Activated naive CD8-positive, alpha-beta T cell treated with anti-CD3 and anti-CD28 coated beads for 36 hours (primary cell): ENCODE results near the gene ZNF334. TPM values are rescaled to one million over a fixed set of nuclear protein-coding genes. Genes with fewer than 3 reads are reported as not detected.

Experiments
- DNase-seq: peaks from one replicate; pipeline ENCODE4 v3.0.0; 2021
- H3K27ac Mint-ChIP-seq: one replicate; pipeline ENCODE4 v1.8.0; 2022; ENCODE audit warnings: mild to moderate bottlenecking, moderate library complexity, mixed read lengths
- H3K27me3 Mint-ChIP-seq: one replicate; pipeline ENCODE4 v1.8.0; 2022; ENCODE audit warnings: mild to moderate bottlenecking, mixed read lengths
- H3K36me3 Mint-ChIP-seq: one replicate; pipeline ENCODE4 v1.8.0; 2021; ENCODE audit warnings: mild to moderate bottlenecking, mixed read lengths
- H3K4me1 Mint-ChIP-seq: one replicate; pipeline ENCODE4 v1.8.0; 2021; ENCODE audit warnings: mixed read lengths
- H3K4me3 Mint-ChIP-seq: one replicate; pipeline ENCODE4 v1.8.0; 2022; ENCODE audit warnings: mild to moderate bottlenecking, moderate library complexity, mixed read lengths
- H3K9me3 Mint-ChIP-seq: one replicate; pipeline ENCODE4 v1.8.0; 2022; ENCODE audit warnings: mixed read lengths
- total RNA-seq, 2 experiments: library from RNA; stranded (reverse); gene quantifications; one replicate each; pipeline ENCODE4 v1.2.3, GENCODE V29; 2021

The ZNF334 gene
- total RNA-seq, 2 experiments from 2014 or later, result 5.1 to 5.8 TPM

DNA sequence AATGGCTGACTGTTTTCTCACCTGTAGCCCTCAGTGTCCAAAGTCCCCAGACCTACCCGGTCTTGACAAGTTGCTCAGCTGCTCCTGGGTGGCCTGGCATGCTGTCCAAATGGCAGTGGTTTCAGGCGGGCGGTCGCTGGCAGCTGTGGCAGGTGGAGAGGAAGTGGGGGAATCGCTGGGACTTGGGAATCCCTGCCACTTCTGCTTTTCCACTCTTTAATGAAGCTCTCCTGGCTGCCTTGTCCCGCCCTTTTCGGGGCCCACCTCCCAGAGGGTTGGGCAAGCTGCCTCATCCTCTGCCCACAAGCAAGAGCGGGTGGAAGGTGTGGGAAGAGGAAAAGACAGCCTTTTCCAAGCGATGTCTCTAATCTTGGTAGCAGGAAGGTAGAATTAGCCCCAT lies 37.1 kb upstream of the ZNF334 start, which contains the start of gene OCSTAMP:
OCSTAMP (minus strand) TSS at position 194 of the 400 bp plus-strand sequence; CDS start at position 100, 94 bp downstream.
- Mint-ChIP-seq H3K4me3 (no peak within 1 kb of the TSS), H3K27ac (no peak within 1 kb of the TSS), H3K4me1 (peaks cover 40% of the 10 kb centered on the region), H3K27me3 (peaks cover 4% of the 10 kb centered on the region), H3K36me3 (peaks cover 1% of the 10 kb centered on the region), H3K9me3 (no peaks in the 10 kb centered on the region)
- DNase-seq, result no peak

DNA sequence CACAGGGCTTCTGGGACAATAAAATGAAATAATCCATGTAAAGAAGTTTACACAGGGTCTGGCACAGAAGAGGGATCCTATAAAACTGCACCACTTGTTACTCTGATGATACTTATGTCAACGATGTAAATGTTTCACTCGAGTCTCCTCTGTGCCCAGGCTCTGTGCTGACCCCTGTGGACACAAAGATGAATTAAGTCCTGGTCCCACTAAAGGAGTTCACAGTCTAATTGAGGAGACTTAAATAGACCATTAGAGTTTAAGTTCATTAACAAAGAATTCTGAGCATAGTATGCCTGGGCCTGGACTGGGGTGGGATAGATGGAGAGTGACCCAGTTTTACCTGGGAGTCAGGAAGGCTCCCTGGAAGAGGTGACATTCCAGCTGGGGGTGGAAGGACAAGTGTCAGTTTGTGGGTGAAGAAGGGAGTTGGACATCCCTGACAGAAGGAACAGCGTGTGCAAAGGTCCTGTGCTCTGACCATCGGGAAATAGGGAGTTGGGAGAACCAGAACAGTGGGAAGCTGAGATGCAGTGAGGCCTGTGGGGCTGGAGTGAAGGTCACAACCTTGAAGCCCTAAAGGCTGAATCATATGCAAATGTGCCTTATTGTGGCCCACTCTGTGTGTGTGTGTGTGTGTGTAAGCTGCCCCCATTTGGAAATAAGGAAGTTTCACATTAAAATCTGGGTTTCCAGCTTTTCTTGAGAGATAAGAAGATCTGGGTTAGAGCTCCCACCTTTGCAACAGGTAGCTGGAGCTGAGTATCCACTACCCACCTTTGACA lies 36.0 kb upstream of the ZNF334 start:
- Mint-ChIP-seq H3K27me3 (peaks cover 4% of the 10 kb centered on the region), H3K4me1 (peaks cover 40% of the 10 kb centered on the region), H3K36me3 (peaks cover 3% of the 10 kb centered on the region), H3K27ac (no peak overlapping the region), H3K9me3 (no peaks in the 10 kb centered on the region), H3K4me3 (no peak overlapping the region)
- DNase-seq, result no peak

DNA sequence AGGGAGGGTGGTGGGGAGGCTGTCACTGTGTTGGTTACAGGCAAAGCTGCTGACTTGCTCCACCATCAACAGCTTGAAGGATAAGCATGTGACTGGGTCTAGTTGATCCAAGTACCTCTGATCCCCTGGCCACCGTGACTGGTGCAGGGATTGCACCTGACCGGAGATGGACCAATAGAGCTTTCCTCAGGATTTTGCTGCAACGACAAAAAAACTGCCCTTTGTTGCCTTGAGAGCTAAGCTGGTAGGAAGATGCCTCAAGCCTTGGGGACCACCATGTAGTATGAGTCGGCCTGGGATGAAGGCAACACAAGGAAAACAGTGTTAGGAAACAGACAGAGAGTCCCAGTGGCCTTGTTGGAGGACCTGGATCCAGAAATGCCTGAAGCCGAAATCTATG lies 35.3 kb upstream of the ZNF334 start:
- Mint-ChIP-seq H3K36me3 (peaks cover 3% of the 10 kb centered on the region), H3K27me3 (peaks cover 4% of the 10 kb centered on the region), H3K4me1 (peaks cover 38% of the 10 kb centered on the region), H3K27ac (no peak overlapping the region), H3K9me3 (no peaks in the 10 kb centered on the region), H3K4me3 (no peak overlapping the region)
- no peak for DNase-seq

DNA sequence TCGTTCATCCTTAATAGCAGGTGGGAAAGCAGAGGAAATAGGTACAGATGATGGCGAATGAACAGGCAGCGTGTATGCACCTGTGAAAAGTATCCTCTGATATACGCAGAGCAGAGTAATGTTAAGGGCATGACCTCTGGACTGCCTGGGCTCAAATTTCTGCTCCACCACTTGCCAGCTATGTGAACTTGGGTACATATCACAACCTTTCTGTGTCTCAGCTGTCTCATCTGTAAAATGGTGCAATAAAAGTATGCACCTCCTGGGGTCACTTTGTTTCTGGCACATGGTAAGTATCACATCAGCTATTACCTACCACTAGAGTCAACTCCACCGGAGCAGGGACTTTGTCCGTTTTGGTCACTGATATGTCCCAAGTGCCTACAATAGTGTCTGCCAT lies 34.6 kb upstream of the ZNF334 start:
- Mint-ChIP-seq H3K27ac (no peak overlapping the region), H3K4me3 (no peak overlapping the region), H3K27me3 (peaks cover 8% of the 10 kb centered on the region), H3K4me1 (peaks cover 33% of the 10 kb centered on the region), H3K9me3 (no peaks in the 10 kb centered on the region), H3K36me3 (peaks cover 3% of the 10 kb centered on the region)
- no peak for DNase-seq

DNA sequence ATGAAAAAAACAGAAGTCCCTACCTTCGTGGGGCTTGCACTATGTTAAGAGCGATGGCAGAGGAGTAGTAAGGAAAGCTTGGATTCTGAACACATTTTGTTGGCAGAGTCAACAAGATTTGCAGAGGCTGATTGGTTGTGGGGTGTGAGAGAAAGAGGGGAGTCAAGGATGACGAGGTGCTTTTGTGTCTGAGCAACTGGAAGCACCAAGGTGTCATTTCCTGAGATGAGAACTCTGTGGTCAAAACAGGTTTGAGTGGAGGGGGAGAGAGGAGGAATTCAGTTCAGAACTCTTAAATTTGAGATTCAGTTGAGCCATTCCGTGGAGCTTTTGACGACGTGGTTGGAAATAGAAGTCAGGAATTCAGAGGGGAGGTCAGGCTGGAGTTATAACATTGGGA lies 33.6 kb upstream of the ZNF334 start:
- Mint-ChIP-seq H3K27ac (no peak overlapping the region), H3K9me3 (no peaks in the 10 kb centered on the region), H3K27me3 (peaks cover 18% of the 10 kb centered on the region), H3K4me1 (peaks cover 22% of the 10 kb centered on the region), H3K36me3 (peaks cover 3% of the 10 kb centered on the region), H3K4me3 (no peak overlapping the region)
- no peak for DNase-seq

DNA sequence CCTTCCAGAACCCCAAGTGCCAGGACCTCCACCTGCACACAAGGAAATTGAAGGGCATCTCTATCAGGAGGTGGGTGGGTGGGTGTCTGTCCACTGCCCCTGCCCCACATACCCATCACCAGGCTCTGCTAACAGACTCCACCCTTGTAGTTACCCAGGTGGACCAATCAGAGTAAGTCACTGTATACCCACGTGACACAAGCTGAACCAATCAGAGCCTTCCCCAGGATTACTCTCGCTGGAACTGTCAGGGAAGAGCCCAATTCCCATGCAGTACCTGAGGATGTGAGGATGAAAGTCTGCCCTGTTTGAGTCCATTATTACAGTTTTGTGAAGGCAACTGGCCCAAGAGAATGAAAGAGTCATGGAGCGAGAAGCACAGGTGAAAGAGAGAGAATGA lies 32.9 kb upstream of the ZNF334 start:
- peaks cover 3% of the 10 kb centered on the region for H3K36me3 Mint-ChIP-seq

DNA sequence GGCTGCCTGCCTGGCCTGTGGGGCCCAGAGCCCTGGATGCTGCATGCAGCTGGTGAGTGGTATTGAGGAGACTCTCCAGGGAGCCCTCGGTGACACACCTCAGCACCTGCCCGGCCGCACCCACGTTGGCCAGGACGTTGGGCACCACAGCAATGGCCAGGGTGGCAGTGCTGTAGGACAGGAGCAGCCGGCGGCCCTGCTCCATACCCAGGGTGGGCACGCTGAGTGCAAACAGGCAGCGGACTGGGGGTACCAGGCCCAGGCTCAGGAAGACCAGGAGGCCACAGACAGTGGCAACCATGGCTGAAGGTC lies 32.4 kb upstream of the ZNF334 start:
- no peaks in the 10 kb centered on the region for H3K9me3 Mint-ChIP-seq
- H3K27ac Mint-ChIP-seq, result peak overlapping the region; percentile 91
- no peak overlapping the region for H3K4me3 Mint-ChIP-seq

More for the DNA sequence above, 32.9 kb upstream of the ZNF334 start:
- DNase-seq, result no peak
- H3K4me3 Mint-ChIP-seq, result no peak overlapping the region
- H3K27me3 Mint-ChIP-seq, result peaks cover 19% of the 10 kb centered on the region
- H3K27ac Mint-ChIP-seq, result no peak overlapping the region
- no peaks in the 10 kb centered on the region for H3K9me3 Mint-ChIP-seq
- peaks cover 19% of the 10 kb centered on the region for H3K4me1 Mint-ChIP-seq

DNA sequence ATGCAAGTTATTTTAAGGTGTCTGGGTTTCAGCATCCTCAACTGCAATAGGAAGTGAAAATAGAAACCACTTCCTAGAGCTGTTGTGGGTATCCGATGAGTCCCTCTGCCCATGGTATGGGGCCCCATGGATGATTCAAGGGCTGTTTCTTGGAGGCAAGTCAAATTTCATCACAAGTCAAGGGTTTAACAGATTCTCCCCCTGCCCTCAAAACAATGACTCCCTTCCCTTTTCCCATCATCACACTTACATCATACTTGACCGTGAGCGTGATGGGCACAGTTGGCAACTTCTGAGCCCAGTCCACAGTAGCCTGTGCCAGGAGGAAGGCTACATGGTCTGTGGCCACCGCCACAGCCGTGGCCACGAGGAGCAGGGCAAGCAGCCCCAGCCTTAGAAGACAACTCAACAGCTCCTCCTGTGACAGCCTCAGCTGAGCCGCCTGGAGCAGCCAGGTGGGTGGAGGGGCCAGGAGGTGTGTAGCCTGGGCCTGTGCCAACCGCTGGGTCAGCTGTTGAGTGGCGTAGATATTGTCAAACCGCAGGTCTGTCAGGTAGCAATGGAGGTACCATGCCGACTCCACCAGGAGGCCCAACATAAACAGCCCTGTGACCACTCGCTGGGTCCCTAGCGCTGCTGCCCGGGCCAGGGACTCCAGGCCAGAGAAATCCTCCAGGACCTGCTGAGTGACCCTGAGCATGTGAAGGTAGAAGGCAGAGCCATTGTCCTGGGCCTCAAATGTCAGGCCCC lies 31.9 kb upstream of the ZNF334 start:
- Mint-ChIP-seq H3K36me3 (peaks cover 3% of the 10 kb centered on the region), H3K9me3 (no peaks in the 10 kb centered on the region), H3K4me3 (peak overlapping the region; percentile 30), H3K27me3 (peaks cover 19% of the 10 kb centered on the region), H3K4me1 (peaks cover 16% of the 10 kb centered on the region), H3K27ac (peak overlapping the region; percentile 91)
- DNase-seq, result peak; percentile 60

More for the DNA sequence above, 32.4 kb upstream of the ZNF334 start:
- DNase-seq, result no peak
- peaks cover 18% of the 10 kb centered on the region for H3K4me1 Mint-ChIP-seq
- H3K27me3 Mint-ChIP-seq, result peaks cover 19% of the 10 kb centered on the region
- peaks cover 3% of the 10 kb centered on the region for H3K36me3 Mint-ChIP-seq

DNA sequence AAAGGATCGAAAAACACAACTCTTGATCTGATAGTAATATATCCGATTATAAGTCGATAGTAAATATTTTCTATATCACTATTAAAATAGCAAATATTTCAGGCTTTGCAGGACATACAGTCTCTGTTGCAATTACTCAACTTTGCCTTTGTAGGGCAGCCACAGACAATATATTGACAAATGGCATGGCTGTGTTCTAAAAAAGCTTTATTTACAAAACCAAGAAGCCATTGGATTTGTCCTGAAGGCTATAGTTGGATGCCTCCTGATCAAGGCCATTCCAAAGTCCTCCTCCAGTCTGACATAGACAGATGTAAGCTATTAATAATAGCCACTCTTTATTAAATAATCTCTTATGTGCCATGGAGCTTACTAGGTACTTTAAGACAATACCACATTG lies 31.2 kb upstream of the ZNF334 start:
- peaks cover 3% of the 10 kb centered on the region for H3K36me3 Mint-ChIP-seq
- no peak for DNase-seq
- H3K9me3 Mint-ChIP-seq, result no peaks in the 10 kb centered on the region
- no peak overlapping the region for H3K27ac Mint-ChIP-seq
- H3K4me3 Mint-ChIP-seq, result no peak overlapping the region
- peaks cover 19% of the 10 kb centered on the region for H3K27me3 Mint-ChIP-seq
- H3K4me1 Mint-ChIP-seq, result peaks cover 15% of the 10 kb centered on the region

DNA sequence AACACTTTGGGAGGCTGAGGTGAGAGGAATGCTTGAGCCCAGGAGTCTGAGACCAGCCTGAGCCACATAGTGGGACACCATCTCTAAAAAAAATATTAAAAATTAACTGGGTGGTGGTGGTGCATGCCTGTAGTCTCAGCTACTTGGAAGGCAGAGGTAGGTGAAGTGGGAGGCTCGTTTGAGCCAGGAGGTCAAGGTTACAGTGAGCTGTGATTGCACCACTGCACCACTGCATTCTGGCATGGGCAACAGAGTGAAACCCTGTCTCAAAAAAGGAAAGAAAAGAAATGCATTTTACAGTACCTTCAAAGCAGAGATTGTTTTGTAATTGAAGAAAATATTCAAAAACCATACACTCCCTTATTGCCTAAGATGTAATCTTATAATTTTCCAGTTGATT lies 30.6 kb upstream of the ZNF334 start:
- H3K27me3 Mint-ChIP-seq, result peaks cover 24% of the 10 kb centered on the region
- H3K4me3 Mint-ChIP-seq, result no peak overlapping the region
- peaks cover 3% of the 10 kb centered on the region for H3K36me3 Mint-ChIP-seq
- peaks cover 15% of the 10 kb centered on the region for H3K4me1 Mint-ChIP-seq
- DNase-seq, result no peak
- H3K27ac Mint-ChIP-seq, result no peak overlapping the region
- H3K9me3 Mint-ChIP-seq, result no peaks in the 10 kb centered on the region

DNA sequence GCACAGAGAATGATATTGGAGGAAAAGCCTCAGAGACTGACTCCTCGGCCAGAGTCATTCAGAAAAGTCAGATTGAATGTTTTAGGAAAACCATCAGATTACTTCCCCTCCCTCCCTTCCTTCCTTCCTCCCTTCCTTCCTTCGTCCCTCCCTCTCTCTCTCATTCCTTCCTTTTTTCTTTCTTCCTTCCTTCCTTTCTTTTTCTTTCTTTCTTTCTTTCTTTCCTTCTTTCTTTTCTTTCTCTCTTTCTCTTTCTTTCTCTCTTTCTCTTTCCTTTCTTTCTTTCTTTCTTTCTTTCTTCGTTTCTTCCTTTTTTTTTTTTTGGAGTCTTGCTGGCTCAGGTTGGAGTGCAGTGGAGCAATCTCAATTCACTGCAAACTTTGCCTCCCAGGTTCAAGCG lies 29.7 kb upstream of the ZNF334 start:
- Mint-ChIP-seq H3K9me3 (no peaks in the 10 kb centered on the region), H3K27me3 (peaks cover 29% of the 10 kb centered on the region), H3K36me3 (peaks cover 3% of the 10 kb centered on the region), H3K4me1 (peaks cover 15% of the 10 kb centered on the region), H3K27ac (no peak overlapping the region), H3K4me3 (no peak overlapping the region)
- no peak for DNase-seq

DNA sequence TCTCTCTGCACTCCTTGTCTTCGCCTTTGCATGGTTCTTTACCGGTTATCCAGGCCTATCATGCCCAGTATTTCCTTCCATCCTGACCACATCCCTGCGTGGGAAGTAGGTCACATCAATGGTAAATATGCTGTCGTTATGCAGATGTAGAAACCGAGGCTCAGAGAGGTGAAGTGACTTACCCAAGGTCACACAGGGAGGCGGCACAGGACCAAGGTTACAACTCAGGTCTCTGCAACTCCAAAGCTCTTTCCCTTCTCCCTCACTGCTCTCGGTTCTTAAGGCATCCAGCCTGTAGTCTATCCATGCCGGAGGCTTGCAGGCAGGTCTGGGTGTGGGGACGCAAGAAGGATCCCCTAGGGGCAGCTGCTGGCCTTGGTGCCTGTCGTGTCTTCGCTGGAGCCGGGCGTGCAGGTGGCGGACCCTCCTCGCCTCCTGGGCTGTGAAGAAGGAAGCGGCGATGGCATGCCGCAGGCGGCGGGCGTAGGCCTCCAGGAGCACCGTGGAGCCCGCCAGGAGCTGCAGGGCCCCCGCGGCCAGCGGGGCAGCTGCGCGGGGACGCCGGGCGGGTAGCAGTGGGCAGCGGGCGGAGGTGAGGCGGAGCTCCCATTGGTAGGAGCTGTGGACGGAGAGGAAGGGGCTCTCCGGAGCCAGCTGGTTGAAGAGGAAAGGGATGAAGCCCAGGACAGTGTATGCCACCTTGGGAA lies 28.0 kb upstream of the ZNF334 start:
- no peak for DNase-seq
- H3K4me1 Mint-ChIP-seq, result peaks cover 15% of the 10 kb centered on the region
- H3K27ac Mint-ChIP-seq, result no peak overlapping the region
- peaks cover 3% of the 10 kb centered on the region for H3K36me3 Mint-ChIP-seq
- H3K9me3 Mint-ChIP-seq, result no peaks in the 10 kb centered on the region
- no peak overlapping the region for H3K4me3 Mint-ChIP-seq
- peaks cover 34% of the 10 kb centered on the region for H3K27me3 Mint-ChIP-seq

DNA sequence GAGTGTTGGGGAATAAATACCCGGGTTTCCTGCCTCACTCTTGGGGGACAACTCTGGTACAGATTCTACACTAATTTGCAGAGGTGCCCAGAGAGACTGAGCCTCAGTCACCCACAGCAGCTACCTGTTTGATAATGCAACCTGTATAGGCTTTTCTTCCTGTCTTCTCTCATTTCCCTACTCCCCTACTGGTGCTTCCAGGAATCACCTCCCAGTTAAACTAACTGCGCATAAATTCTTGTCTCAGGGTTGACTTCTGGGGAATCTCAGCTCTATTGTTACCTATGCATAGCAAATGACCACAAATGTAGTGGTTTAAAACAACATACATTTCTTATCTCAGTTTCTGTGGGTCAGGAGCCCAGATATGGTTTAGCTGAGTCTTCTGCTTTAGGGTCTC lies 25.8 kb upstream of the ZNF334 start:
- Mint-ChIP-seq H3K4me1 (peaks cover 2% of the 10 kb centered on the region), H3K9me3 (no peaks in the 10 kb centered on the region), H3K4me3 (no peak overlapping the region), H3K27ac (no peak overlapping the region), H3K27me3 (peaks cover 34% of the 10 kb centered on the region), H3K36me3 (no peaks in the 10 kb centered on the region)
- DNase-seq, result no peak

DNA sequence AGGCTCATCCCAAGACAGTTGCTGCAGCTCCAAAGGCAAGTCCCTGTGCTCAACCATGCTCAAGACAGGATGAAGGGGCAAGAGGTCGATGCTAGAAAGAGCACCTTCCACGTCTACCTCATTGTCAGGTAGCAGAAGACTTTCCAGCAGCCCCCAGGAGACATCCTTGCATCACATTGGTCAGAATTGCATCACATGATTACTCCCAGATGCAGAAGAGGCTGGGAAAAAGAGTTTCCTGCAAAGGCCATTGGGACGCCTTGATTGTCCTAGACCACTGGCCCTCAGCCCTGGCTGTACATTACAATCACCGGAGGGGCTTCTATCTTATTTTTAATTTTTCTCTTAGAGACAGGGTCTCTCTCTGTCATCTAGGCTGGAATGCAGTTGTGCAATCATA lies 17.3 kb upstream of the ZNF334 start:
- no peaks in the 10 kb centered on the region for H3K9me3 Mint-ChIP-seq
- H3K36me3 Mint-ChIP-seq, result no peaks in the 10 kb centered on the region
- H3K4me3 Mint-ChIP-seq, result no peak overlapping the region
- peaks cover 26% of the 10 kb centered on the region for H3K27me3 Mint-ChIP-seq
- no peaks in the 10 kb centered on the region for H3K4me1 Mint-ChIP-seq
- no peak for DNase-seq
- H3K27ac Mint-ChIP-seq, result no peak overlapping the region

DNA sequence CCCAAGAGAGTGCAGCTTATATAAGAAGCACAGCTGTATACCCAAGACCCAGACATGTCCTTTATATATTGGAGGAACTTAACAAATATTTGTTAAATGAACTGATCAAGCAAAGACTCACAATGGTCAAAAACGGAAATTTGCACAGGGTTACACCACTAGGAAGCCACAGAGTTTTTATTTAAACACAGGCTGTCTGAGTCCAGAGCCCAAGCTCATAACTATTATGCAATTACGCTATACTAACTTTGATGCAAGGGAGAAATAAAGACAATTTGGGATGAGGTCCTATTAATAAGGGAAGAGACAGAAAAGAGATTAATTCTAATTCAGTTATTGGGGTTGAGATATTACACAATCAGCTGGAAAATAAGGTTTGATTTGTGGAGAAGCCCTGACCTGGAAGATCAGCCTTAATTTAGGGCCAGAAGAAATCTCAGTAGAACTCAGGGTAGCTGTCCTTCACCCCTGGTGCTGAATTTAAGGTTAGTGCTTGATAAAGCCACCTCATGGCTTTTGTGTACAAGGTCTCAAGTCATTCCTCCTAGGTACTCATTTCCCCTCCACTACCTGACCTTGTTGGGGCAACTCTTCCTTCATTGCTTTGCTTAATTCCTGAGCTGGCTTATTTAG lies 10.5 kb upstream of the ZNF334 start:
- Mint-ChIP-seq H3K4me3 (no peak overlapping the region), H3K4me1 (no peaks in the 10 kb centered on the region), H3K27ac (no peak overlapping the region), H3K9me3 (no peaks in the 10 kb centered on the region), H3K27me3 (peaks cover 26% of the 10 kb centered on the region), H3K36me3 (no peaks in the 10 kb centered on the region)
- no peak for DNase-seq
